ENCODE measurements around the gene WDR86. TPM values are rescaled to one million over a fixed set of nuclear protein-coding genes. Genes with fewer than 3 reads are reported as not detected.

Gene WDR86
- polyA plus RNA-seq, 1 donor from 2014 or later = 46.2 TPM

GRCh38 chr7:151399906-151400305, 9.9 kb downstream of the WDR86 start:
- no peaks in the 10 kb centered on the region for H4K20me1 ChIP-seq (ENCODE audit: insufficient read depth)
- H3F3A ChIP-seq (ENCODE audit: insufficient read depth, low read length, poor library complexity, severe bottlenecking) = no peaks in the 10 kb centered on the region
- H3K27me3 ChIP-seq (ENCODE audit: insufficient read depth, low read depth, low read length) = no peaks in the 10 kb centered on the region
- H3K27ac ChIP-seq (ENCODE audit: low read length) = no peak overlapping the region
- peaks cover 5% of the 10 kb centered on the region for H3K36me3 ChIP-seq (ENCODE audit: insufficient read depth, low read length)
- no peak overlapping the region for H3K4me2 ChIP-seq (ENCODE audit: low read length)
- no peak overlapping the region for H3K9ac ChIP-seq (ENCODE audit: low read length)
- no peaks in the 10 kb centered on the region for H3K79me2 ChIP-seq (replicated peaks; ENCODE audit: insufficient read depth, low read length)
- no peaks in the 10 kb centered on the region for H3K9me2 ChIP-seq (ENCODE audit: insufficient read depth, low read length)
- TF ChIP-seq EZH2 (IDR thresholded peaks at IDR 0.05; ENCODE audit: borderline replicate concordance, insufficient read depth, low read length, poor library complexity, severe bottlenecking) = no peak
- no peak for TF ChIP-seq SMC3 (conservative IDR thresholded peaks at IDR 0.05; ENCODE audit: poor library complexity)
- TF ChIP-seq TAF1 (IDR thresholded peaks at IDR 0.05; ENCODE audit: low read depth) = no peak
- TF ChIP-seq, protein P1, sequence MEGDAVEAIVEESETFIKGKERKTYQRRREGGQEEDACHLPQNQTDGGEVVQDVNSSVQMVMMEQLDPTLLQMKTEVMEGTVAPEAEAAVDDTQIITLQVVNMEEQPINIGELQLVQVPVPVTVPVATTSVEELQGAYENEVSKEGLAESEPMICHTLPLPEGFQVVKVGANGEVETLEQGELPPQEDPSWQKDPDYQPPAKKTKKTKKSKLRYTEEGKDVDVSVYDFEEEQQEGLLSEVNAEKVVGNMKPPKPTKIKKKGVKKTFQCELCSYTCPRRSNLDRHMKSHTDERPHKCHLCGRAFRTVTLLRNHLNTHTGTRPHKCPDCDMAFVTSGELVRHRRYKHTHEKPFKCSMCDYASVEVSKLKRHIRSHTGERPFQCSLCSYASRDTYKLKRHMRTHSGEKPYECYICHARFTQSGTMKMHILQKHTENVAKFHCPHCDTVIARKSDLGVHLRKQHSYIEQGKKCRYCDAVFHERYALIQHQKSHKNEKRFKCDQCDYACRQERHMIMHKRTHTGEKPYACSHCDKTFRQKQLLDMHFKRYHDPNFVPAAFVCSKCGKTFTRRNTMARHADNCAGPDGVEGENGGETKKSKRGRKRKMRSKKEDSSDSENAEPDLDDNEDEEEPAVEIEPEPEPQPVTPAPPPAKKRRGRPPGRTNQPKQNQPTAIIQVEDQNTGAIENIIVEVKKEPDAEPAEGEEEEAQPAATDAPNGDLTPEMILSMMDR (IDR thresholded peaks at IDR 0.05; ENCODE audit: poor library complexity, severe bottlenecking) = no peak
- H3K9me3 ChIP-seq (ENCODE audit: low read length) = no peaks in the 10 kb centered on the region
- H3K4me3 ChIP-seq (ENCODE audit: low read length) = no peak overlapping the region
- H2AFZ ChIP-seq (ENCODE audit: low read depth, low read length) = no peak overlapping the region

DNA sequence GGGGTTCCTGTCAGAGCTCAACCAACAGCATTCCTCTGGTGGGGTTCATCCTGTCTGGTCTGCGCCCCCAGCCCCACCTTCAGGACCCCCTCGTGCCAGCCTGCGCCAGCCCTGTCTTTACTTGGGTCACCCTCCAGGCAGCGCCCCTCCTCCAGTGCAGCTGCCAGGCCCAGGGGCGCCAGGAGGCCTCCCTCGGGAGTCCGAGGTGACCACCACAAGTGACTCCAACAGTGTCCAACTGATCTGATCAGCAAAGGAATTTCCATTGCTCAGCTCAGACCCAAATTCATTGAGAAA, 10.6 kb downstream of the WDR86 start:
- Histone ChIP-seq H3K27me3 (ENCODE audit: insufficient read depth, low read depth, low read length) (no peaks in the 10 kb centered on the region), H3K4me3 (ENCODE audit: low read length) (no peak overlapping the region), H3K36me3 (ENCODE audit: insufficient read depth, low read length) (peaks cover 5% of the 10 kb centered on the region), H3K27ac (ENCODE audit: low read length) (no peak overlapping the region), H3K79me2 (replicated peaks; ENCODE audit: insufficient read depth, low read length) (no peaks in the 10 kb centered on the region), H3K9ac (ENCODE audit: low read length) (no peak overlapping the region), H4K20me1 (ENCODE audit: insufficient read depth) (no peaks in the 10 kb centered on the region), H3F3A (ENCODE audit: insufficient read depth, low read length, poor library complexity, severe bottlenecking) (no peaks in the 10 kb centered on the region), H2AFZ (ENCODE audit: low read depth, low read length) (no peak overlapping the region), H3K9me2 (ENCODE audit: insufficient read depth, low read length) (no peaks in the 10 kb centered on the region), H3K9me3 (ENCODE audit: low read length) (no peaks in the 10 kb centered on the region), H3K4me2 (ENCODE audit: low read length) (no peak overlapping the region)
- TF ChIP-seq EP300 (conservative IDR thresholded peaks at IDR 0.05; ENCODE audit: poor library complexity, severe bottlenecking) = no peak
- TF ChIP-seq EZH2 (IDR thresholded peaks at IDR 0.05; ENCODE audit: borderline replicate concordance, insufficient read depth, low read length, poor library complexity, severe bottlenecking) = no peak
- TF ChIP-seq MXI1 (conservative IDR thresholded peaks at IDR 0.05; ENCODE audit: poor library complexity, severe bottlenecking) = no peak
- no peak for TF ChIP-seq SMC3 (conservative IDR thresholded peaks at IDR 0.05; ENCODE audit: poor library complexity)
- TF ChIP-seq POLR2AphosphoS5 (IDR thresholded peaks at IDR 0.05) = no peak
- TF ChIP-seq REST (IDR thresholded peaks at IDR 0.05; ENCODE audit: borderline replicate concordance) = no peak
- no peak for TF ChIP-seq TAF1 (IDR thresholded peaks at IDR 0.05; ENCODE audit: low read depth)
- TF ChIP-seq, protein P1 (IDR thresholded peaks at IDR 0.05; ENCODE audit: poor library complexity, severe bottlenecking) = no peak
- TF ChIP-seq RAD21 (conservative IDR thresholded peaks at IDR 0.05) = no peak

All from neural cell (in vitro differentiated cells).